Activated T-cell treated with anti-CD3 and anti-CD28 coated beads for 48 hours (primary cell): Measurements from ENCODE around the gene CLCN1.
"Not testable (repeated sequence)": the region's sequence is repeated elsewhere in the genome, so short reads cannot be mapped to it uniquely, and the experiment has no call there.

Experiments
- DNase-seq: peaks from one replicate; pipeline ENCODE4 v3.0.0-alpha.2; 2020; ENCODE audit warnings: low read depth

Gene CLCN1

DNA sequence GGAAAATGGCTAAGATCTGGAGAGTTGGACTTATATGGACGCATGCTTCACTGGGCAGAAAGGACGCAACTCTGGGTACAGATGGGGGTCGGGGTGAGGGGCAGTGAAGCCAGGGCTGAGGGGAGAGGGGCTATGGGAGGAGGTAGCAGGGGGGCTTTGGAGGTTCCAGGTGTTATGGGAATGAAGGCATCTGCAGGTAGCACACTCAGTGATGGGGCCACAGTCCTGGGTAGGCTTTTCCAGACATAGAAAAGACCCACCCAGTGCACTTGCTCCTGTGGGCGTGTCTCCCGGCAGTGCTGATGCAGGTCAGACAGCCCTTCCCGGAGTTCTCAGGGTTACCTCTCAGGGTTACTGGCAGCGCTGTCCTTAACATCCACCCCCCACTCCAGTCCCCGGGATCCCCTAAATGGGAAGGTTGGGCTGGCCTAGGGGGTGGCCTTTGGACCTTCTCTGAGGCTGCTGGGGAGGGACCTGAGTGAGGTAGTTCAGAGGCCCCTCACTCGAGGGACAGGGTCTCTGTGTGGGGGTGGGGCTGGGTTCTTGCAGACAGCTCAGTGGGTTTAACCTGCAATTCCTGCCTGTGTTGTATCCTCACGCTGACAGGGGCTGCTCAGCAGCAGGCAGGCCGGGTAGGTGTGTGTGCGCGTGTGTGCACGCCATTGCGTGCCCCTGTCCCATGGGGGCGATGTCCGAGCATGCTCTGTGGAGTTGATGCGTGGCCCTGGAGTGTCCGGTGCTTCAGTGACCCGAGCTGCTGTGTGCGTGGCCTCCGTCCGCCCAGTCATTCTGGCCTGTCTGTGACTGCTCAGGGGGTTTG, 71.5 kb downstream of the CLCN1 start:
- no peak for DNase-seq

DNA sequence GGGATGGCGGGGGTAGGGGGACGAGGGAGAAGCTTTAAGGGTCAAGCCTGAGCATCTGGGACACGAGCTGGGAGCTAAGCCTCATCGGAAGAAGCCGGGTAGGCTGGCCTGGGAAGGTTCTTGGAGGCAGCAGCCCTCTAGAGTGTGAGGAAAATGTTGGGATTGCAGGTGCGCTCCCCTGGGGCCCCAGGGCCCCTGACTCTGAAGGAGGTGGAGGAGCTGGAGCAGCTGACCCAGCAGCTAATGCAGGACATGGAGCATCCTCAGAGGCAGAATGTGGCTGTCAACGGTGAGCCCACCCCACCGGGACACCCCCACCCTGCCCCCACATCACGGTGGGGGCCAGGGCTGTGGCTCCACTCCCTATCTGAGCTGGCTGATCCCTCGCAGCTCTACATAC, 72.1 kb downstream of the CLCN1 start:
- DNase-seq, result no peak

DNA sequence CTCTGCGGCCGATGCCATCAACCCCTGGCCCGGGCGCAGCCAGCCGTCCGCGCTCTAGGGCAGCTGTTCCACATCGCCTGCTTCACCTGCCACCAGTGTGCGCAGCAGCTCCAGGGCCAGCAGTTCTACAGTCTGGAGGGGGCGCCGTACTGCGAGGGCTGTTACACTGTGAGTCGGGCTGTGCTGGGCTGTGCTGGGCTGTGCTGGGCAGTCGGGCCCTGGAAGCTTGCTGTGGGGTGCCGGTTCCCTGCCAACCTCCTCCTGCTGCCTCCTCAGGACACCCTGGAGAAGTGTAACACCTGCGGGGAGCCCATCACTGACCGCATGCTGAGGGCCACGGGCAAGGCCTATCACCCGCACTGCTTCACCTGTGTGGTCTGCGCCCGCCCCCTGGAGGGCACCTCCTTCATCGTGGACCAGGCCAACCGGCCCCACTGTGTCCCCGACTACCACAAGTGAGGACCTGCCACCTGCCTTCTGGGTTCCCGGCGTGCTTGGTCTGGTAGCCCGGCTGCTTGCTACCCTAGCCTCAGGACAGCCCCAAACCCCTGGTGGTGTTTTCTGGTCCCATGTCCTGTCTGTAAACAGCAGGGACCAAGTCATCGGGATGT, 72.7 kb downstream of the CLCN1 start:
- no peak for DNase-seq

DNA sequence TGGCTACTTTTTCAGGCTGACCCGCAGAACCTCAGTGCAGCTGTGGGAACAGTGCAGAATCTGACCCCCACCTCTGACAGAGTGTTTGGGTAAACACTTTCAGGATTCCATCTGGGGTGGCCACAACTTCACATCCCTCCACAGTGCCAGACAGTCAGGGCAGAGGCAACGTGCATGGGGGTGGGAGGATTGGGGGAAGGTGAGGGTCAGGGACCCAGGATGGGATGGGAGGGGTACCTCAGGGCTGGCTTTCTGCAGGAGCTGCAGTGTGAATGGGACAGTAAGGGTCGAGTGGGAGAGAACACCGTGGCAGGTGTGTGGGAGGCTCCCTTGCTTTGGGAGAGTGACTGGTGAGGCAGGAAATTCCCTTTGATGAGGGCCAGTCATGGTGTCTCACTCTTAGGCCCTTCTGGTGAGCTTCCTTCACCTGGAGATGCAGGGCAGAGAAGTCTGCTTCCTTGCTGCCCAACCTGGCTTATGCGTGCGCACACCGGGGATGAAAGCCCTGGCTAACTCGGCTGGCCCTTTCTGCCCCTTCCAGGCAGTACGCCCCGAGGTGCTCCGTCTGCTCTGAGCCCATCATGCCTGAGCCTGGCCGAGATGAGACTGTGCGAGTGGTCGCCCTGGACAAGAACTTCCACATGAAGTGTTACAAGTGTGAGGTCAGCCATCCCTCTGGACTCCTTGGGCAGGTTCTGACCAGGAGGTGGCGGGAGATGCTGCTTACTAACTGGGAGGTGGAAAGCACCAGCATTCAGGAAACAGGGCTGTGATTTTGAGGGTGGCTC, 73.6 kb downstream of the CLCN1 start:
- no peak for DNase-seq

DNA sequence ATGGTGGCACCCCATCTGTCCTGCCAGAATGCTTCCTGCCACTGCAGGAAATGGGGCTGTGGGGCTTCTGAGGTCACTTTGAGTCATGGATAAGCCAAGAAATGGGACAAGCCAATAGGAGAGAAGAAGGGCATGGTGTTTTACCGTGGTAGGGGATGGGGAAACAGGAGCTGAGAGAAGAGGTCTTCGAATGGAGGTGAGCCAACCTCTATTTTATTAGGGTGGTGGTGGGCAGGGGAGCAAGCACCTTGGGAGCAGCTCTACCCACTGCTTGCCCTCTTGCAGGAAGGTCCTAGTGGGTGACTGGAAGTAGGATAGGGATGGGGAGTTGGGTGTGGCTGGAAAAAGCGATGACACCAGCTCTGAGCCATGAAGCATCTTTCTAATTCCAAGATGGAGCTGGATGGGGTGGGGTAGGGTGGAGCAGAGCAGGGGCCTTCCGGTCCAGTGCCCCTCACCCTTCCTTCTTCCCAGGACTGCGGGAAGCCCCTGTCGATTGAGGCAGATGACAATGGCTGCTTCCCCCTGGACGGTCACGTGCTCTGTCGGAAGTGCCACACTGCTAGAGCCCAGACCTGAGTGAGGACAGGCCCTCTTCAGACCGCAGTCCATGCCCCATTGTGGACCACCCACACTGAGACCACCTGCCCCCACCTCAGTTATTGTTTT, 74.3 kb downstream of the CLCN1 start:
- DNase-seq, result no peak

DNA sequence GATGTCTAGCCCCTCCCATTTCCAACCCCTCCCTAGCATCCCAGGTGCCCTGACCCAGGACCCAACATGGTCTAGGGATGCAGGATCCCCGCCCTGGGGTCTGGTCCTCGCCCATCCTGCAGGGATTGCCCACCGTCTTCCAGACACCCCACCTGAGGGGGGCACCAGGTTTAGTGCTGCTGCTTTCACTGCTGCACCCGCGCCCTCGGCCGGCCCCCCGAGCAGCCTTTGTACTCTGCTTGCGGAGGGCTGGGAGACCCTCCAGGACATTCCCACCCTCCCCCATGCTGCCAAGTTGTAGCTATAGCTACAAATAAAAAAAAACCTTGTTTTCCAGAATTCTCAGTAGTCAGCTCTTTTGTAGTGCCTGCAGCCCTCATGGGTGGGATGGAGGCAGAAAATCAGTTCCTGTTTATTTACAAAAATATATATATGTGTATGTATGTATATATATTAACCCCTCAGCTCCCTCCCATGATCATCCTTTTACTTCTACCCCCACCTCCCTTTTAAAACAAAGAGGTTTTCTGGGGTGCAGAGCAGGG, 74.9 kb downstream of the CLCN1 start:
- no peak for DNase-seq

DNA sequence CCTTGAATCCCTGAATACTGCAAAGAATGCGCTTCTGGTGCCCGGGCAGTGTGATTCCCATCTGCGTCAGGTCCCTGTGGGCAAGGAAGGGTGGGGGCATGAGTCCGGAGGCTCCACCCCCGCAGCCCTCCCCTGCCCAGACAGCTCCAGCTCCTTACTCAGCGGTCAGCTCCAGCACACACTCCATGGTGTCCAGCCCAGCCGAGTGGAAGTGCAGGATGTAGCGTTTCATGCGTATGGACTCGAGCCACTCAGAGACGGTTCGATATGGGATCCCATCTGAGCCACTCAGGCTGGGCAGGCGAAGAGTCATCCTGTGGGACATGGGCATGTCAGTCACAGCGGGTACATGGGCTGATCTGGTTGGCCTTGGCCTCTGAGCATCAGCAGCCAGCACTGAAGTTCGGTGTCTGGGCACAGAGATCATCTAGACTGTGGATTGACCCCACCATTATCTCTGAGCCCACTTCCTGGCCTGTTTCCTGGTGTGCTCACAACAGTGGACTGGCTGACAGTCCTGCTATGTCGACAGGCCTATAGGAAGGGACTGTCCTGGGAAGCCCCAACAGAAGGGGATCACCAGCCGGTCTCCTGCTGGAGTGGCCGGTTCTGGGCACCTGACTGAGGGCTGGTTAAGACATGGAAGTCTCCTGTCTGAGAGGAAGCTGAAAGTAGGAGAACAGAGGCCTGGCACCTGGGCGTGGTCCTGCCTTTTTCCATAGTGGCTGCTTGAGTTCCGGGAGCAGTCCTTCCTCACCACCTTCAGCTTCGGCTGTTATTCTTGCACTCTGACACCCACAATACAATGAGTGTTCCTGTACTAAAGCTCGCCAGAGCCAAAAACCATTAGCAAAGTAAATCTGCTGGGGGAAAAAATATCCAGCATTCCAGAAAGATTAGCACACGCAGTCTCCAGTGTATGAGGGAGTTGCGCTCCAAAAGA, 75.8 kb downstream of the CLCN1 start:
- DNase-seq, result no peak

DNA sequence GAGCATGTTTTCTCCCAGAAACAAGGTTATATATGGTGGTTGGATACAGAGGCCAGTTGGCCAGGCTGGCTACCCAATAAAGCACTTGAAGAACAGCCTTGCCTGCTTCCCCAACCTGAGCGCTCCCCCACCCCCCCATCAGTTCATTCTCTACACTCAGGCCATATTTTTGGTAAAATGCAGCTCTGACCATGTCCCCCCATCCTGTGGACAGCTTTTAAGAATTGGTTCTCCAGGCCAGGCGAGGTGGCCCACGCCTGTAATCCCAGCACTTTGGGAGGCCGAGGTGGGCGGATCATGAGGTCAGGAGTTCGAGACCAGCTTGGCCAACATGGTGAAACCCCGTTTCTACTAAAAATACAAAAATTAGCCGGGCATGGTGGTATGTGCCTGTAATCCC, 76.5 kb downstream of the CLCN1 start:
- not testable (repeated sequence) for DNase-seq

DNA sequence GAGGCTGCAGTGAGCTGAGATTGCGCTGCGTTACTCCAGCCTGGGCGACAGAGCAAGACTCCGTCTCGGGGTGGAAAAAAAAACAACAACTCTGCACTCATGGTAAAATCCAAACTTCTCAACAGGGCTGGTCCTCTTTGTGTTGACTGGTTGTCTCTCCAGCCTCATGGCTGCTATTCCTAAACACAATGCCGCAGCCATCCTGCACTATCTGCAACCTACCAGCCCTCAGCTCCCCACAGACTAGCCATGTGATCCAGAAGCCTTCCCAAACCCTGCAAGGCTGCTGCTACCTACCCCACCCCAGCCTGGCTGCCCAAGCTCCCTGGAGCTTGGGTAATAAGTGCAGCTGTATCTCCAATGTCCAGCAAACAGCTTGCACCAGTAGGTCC, 77.0 kb downstream of the CLCN1 start:
- DNase-seq, result no peak

DNA sequence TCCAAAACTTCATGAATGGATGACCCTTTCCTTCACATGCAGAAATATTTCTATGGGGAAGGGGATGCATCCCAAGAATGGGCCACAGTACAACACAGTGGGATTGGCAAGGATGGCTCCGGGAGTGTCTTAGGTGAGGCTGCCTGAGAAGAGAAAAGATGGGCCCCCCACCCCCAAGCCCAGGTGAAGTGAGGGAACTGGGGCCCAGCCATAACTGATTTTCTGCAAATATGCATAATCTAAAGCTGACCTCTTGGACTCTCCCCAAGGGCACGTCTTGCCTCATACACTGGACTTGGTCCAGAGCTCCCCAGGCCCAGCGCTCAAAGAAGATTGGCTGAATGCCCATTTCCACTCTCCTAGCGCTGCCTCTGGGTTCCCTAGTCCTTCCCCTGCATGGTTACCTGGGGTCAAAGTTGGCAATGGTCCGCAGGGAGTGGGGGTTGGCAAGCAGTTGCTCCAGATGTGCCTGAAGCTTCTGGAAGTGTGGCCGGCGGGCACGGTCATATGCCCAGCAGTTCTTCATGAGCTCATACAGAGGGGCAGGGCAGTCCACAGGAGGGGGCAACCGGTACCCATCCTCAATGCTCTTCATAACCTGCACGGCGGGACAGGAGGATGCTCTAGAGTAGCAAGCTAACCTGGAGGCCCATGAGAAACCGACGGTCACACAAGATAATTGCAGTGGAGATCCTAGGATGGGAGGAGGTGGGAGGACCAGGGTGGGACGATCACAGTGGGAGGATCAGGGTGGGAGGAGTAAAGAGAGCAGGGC, 77.5 kb downstream of the CLCN1 start:
- no peak for DNase-seq

DNA sequence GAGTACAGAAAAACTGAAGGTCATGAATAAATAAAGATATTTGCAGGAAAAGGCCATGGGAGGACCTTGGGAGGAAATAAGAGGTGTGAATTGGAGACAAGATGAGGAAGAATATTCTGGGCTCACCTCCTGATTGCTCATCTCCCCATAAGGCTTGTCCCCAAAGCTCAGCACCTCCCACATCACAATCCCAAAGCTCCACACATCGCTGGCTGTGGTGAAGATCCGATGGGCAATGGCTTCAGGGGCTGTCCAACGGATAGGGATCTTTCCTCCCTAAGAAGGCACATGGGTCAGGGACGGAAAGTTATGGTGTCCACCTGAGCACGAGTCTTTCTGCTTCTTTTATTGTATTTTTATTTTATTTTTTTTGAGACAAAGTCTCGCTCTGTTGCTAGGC, 78.2 kb downstream of the CLCN1 start:
- DNase-seq, result no peak

DNA sequence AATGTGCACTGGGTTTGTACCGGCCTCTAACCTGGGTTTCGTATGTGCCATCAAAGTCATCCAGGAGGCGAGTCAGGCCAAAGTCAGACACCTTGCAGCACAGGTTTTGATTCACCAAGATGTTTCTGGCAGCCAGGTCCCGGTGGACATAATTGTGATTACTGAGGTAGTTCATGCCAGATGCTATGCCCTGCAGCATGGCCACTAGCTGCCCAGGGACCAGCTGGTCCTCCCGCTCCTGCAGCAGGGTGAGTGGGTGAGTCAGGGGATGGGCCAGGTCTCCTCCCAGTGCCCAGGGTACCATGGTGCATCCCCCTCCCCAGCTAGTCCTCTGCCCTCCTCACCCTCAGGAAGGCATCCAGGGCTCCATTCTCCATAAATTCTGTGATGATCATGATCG, 78.9 kb downstream of the CLCN1 start:
- no peak for DNase-seq

DNA sequence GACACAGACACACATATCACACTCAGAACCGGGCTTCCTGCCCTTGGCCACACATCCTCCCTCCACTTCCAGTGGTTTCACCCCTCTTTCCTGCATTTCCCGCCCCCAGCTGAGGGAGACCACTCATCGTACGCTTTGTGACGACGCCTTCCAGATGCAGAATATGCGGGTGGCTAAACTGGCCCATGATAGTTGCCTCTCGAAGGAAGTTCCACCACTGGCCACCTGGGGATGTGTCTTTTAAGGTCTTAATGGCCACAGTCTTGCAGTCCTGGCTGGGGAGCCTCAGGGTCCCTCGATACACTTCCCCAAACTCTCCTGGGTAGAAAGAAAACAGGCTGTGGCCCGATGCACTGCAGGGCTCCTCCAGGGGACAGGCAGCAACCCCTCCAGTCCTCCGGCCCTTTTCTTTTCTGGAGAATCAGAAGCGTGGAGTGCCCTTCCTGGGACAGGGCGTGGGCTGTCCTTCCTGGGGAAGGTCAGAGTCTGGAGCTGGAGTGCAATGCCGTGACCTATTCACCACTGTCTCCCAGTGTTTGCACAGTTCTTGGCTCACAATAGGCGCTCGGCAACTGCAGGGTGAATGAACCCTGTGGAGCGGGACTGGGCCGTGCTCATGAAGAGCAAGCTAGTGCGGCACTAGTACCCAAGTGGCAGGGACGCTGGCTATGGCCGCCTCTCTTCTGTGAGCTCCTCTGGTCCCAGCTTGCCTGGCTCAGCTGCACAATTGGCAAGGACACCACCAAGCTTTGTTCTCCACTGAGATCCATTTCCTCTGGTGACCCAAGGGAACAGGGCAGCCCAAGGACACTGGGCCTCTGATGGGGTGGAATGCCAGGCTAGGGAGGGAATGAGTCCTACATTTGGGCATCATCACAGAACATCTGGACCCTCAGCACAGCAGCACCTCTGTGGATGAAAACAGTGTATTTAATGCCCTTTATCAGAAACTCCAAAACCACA, 79.6 kb downstream of the CLCN1 start:
- DNase-seq, result no peak

DNA sequence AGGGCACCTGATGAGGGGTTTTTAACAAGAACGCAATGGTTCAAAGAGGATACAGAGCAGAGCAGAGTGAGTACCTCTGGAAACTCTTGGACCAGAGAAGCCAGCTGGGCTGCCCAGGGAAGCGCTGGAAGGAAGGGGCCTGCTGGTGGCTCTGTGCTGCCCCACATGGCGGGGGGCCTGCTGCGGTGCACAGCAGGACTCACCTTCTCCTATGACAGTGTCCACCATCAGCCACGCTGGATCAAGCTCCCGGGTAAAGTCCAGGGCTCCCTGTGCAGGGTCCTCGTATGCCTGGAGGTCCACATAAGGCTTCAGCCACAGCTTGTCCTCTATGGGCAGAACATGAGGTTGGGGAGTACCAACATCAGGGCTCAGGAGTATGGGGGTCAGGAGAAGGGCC, 80.3 kb downstream of the CLCN1 start:
- no peak for DNase-seq

DNA sequence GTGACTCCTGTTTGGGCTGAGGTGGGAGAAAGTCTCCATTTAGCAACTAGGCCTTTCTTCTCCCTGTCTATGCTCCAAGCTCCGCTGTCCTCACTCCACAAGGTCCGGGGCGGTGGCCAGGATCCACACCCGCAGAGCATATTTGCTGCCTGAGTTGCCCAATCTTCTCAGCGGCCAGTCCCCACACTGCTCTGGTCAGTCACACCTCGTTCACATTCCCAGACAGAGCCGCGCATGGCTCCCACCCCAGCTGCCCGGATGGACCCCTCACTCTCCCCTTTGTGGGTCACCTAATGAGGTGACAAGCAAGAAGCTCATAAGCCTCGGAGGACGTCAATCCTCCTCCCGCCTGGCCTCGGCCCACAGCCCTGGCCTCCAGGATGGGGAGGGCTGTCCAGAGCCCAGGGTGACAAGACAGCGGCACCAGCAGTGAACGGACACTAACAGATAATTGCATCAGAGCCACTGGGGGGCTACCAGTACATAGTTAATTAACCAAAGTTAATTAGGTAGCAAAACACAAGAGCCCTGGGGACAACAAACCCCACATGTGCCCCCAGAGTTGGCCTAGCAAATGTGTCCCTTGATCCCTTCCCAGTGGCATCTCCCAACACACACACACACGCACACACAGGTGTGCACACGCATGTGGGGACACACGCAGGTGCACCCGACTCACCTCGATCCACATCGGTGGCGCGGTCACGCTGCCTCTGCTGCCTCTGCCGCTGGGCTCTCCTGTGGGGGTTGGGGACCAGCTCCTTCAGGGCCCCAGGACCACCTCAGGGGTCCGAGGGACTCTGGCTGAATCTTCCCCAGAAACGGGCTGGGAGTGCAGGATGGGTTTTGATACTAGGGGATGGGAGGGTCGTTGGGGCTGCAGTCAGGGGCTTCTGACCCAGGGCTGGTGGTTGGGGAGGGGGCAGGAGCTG, 81.0 kb downstream of the CLCN1 start:
- no peak for DNase-seq

DNA sequence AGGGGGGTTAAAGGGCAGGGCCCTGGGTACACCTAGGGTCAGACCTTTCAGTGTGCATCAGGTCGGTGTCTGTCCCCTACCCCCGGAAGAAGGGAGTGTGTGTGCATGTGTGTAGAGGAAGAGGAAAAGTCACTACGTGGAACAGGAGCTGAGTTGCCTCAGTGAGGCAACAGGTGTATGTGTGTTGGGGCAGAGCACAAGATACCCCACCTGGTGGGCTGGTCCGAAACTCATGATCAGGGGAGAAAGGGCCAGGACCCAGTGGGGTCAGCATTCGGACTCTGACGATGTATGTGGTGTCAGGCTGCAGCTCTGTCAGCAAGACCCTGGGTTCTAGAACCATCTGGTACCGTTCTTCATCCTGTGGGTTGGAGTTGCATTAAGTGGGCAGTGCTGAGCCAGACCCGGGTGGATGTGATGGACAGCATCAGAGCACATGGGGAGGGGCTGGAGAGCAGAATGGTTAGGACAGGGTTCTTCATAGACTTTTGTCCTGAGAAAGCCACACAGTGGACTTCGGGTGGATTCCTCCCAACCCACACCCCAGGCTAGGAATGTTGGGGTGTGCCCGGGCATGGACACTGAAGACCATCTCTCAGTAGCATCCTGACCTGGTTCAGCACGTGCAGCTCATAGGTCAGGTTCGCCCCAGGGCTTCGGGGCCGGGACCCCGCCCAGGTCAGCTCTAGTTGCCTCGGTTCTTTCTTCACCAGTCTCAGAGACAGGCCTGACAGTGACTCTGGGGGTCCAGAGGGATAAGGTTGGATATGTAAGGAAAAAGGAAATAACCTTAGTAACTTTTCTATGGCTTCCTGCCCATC, 82.0 kb downstream of the CLCN1 start:
- DNase-seq, result no peak

DNA sequence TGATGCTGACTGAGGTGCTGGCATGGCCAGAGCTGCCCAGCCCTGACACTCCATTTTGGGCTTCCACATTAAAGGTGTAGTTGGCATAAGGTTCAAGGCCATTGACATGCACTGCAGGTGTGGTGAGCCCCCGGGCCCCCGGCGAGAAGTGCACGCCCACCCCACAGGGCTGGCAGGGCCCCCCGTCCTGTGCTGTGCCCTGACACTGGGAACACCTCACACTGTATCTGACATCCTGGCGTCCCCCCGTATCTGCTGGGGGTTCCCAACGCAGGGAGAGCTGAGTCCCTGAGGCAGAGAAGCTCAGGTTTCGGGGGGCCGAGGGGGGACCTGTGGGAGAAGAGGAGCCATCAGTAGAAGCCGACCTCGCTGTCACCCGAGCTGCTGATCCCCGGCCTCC, 82.7 kb downstream of the CLCN1 start:
- DNase-seq, result no peak
